Measurements from ENCODE around the gene CCRL2.

DNA sequence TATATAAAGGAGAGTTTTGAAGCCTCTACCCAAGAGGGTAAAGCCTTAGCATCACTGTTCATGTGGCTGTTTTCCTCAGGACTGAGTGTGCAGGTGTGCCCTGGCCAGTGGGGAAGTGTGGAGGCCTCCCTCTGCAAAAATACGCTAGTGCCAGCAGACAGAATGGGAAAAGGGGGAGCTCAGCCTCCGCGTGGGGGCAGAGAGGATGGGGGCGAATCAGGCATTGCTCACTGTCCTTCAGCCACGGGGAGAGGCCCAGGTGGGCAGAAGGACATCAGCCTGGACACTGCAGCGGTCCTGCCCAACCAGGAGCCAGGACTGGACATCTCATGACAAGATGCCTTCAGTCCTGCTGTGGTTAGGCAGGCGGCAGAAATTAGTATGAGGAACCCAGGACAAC is 47.5 kb downstream of the CCRL2 start:
- TF ChIP-seq POLR2A (IDR thresholded peaks at IDR 0.05), result no peak
- TF ChIP-seq, protein P1, sequence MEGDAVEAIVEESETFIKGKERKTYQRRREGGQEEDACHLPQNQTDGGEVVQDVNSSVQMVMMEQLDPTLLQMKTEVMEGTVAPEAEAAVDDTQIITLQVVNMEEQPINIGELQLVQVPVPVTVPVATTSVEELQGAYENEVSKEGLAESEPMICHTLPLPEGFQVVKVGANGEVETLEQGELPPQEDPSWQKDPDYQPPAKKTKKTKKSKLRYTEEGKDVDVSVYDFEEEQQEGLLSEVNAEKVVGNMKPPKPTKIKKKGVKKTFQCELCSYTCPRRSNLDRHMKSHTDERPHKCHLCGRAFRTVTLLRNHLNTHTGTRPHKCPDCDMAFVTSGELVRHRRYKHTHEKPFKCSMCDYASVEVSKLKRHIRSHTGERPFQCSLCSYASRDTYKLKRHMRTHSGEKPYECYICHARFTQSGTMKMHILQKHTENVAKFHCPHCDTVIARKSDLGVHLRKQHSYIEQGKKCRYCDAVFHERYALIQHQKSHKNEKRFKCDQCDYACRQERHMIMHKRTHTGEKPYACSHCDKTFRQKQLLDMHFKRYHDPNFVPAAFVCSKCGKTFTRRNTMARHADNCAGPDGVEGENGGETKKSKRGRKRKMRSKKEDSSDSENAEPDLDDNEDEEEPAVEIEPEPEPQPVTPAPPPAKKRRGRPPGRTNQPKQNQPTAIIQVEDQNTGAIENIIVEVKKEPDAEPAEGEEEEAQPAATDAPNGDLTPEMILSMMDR (IDR thresholded peaks at IDR 0.05), result no peak

Data from heart left ventricle (tissue), 13 donors.